ENCODE results near the gene TLE2. TPM values are rescaled to one million over a fixed set of nuclear protein-coding genes. Genes with fewer than 3 reads are reported as not detected.
A peak's percentile ranks its signal among the peaks of the same experiment; 100 is the strongest.

The TLE2 gene
- total RNA-seq, 1 experiment from 2014 or later, result 3.0 TPM

DNA sequence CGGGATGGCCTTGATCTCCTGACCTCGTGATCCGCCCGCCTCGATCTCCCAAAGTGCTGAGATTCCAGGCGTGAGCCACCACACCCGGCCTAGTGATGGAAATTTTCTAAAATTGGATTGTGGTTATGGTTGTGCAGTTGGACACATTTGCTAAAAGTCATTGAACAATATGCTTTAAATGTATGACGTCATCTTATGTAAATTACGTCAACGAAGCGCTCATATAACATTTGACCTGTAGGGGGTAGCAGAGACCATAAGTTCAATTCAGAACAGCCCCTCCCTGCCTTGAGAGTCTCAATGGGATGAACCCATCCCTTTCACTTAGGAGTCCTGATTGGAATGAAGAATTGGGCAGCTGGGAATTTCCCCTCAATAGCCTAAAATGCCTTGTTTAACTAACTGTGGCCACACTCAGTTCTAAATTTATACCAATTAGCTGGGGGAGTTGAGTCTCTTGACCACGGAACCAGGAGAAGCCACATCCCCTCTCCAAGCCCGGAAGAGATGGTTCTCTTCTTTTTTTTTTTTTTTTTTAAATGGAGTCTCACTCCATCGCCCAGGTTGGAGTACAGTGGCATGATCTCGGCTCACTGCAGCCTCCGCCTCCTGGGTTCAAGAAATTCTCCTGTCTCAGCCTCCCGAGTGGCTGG lies 66.9 kb downstream of the TLE2 start:
- H3K27ac Mint-ChIP-seq (ENCODE audit: low read depth, unreplicated experiment), result no peak overlapping the region
- CTCF ChIA-PET, result interaction anchor here (0.6 to 4.5 kb wide), 22 partner anchors 9 to 403 kb away, joined by 3 to 23 read pairs (median 3); partner anchors contain the start of gene TLE6
- intact Hi-C loops (cut with micrococcal nuclease), result loop anchor here (1.0 kb wide), 1 partner anchor 146 kb away; no protein-coding TSS in a partner anchor
- H3K36me3 Mint-ChIP-seq (ENCODE audit: insufficient read depth, unreplicated experiment), result no peaks in the 10 kb centered on the region
- no TSS peak for BruUV-seq (replicated peaks)
- TF ChIP-seq, protein P1, sequence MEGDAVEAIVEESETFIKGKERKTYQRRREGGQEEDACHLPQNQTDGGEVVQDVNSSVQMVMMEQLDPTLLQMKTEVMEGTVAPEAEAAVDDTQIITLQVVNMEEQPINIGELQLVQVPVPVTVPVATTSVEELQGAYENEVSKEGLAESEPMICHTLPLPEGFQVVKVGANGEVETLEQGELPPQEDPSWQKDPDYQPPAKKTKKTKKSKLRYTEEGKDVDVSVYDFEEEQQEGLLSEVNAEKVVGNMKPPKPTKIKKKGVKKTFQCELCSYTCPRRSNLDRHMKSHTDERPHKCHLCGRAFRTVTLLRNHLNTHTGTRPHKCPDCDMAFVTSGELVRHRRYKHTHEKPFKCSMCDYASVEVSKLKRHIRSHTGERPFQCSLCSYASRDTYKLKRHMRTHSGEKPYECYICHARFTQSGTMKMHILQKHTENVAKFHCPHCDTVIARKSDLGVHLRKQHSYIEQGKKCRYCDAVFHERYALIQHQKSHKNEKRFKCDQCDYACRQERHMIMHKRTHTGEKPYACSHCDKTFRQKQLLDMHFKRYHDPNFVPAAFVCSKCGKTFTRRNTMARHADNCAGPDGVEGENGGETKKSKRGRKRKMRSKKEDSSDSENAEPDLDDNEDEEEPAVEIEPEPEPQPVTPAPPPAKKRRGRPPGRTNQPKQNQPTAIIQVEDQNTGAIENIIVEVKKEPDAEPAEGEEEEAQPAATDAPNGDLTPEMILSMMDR (IDR thresholded peaks at IDR 0.05; ENCODE audit: unreplicated experiment), result peak; percentile 87
- H3K9me3 Mint-ChIP-seq (ENCODE audit: unreplicated experiment), result no peaks in the 10 kb centered on the region
- no peaks in the 10 kb centered on the region for H3K27me3 Mint-ChIP-seq (ENCODE audit: insufficient read depth, unreplicated experiment)
- DNase-seq (ENCODE audit: unreplicated experiment), result peak; percentile 72
- no peaks in the 10 kb centered on the region for H3K4me1 Mint-ChIP-seq (ENCODE audit: insufficient read depth, unreplicated experiment)
- POLR2A ChIA-PET, result interaction anchor here (0.9 kb wide), 1 partner anchor 74 kb away, joined by 4 read pairs; no protein-coding TSS in a partner anchor
- no peak overlapping the region for H3K4me3 Mint-ChIP-seq (ENCODE audit: unreplicated experiment)

DNA sequence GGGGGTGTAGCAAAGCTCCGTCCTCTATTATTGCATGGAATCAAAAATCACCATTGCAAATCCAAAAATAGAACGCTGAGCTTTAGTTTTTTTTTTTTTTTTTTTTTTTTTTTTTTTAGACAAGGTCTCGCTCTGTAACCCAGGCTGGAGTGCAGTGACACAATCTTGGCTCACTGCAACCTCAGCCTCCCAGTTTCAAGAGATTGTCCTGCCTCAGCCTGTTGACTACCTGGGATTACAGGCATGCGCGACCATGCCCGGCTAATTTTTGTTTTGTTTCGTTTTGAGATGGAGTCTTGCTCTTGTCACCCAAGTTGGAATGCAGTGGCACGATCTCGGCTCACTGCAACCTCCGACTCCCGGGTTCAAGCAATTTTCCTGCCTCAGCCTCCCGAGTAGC lies 69.0 kb downstream of the TLE2 start:
- no TSS peak for BruUV-seq (replicated peaks)
- no peaks in the 10 kb centered on the region for H3K27me3 Mint-ChIP-seq (ENCODE audit: insufficient read depth, unreplicated experiment)
- no peak overlapping the region for H3K27ac Mint-ChIP-seq (ENCODE audit: low read depth, unreplicated experiment)
- H3K4me3 Mint-ChIP-seq (ENCODE audit: unreplicated experiment), result no peak overlapping the region
- TF ChIP-seq, protein P1 (IDR thresholded peaks at IDR 0.05; ENCODE audit: unreplicated experiment), result no peak
- H3K4me1 Mint-ChIP-seq (ENCODE audit: insufficient read depth, unreplicated experiment), result no peaks in the 10 kb centered on the region
- ChIA-PET POLR2A (no interaction called here), CTCF (interaction anchor here (0.6 to 4.5 kb wide), 4 partner anchors 23 to 381 kb away, joined by 3 to 23 read pairs (median 4); no protein-coding TSS in a partner anchor)
- intact Hi-C loops (cut with micrococcal nuclease), result no loop called here
- no peak for DNase-seq (ENCODE audit: unreplicated experiment)
- no peaks in the 10 kb centered on the region for H3K9me3 Mint-ChIP-seq (ENCODE audit: unreplicated experiment)
- H3K36me3 Mint-ChIP-seq (ENCODE audit: insufficient read depth, unreplicated experiment), result no peaks in the 10 kb centered on the region

DNA sequence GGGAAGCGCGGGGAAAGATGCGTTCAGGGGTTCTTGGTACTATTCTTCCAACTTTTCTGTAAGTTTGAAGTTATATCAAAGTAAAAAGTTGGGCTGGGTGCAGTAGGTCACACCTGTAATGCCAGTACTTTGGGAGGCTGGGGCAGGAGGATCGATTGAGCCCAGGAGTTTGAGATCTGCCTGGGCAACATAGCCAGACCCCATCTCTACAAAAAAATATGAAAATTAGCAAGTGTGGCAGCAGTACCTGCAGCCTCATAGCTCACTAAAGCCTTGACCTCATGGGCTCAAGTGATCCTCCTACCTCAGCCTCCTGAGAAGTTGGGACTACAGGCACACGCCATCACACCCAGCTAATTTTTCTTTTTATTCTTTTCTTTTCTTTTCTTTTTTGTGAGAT lies 71.9 kb downstream of the TLE2 start:
- CTCF ChIA-PET, result interaction anchor here (0.7 to 3.9 kb wide), 6 partner anchors 19 to 186 kb away, joined by 3 to 13 read pairs (median 4); no protein-coding TSS in a partner anchor
- H3K4me3 Mint-ChIP-seq (ENCODE audit: unreplicated experiment), result no peak overlapping the region
- no peak for DNase-seq (ENCODE audit: unreplicated experiment)

More for the DNA sequence above, 71.9 kb downstream of the TLE2 start:
- no peaks in the 10 kb centered on the region for H3K9me3 Mint-ChIP-seq (ENCODE audit: unreplicated experiment)
- POLR2A ChIA-PET, result interaction anchor here (0.9 kb wide), 1 partner anchor 146 kb away, joined by 3 read pairs; no protein-coding TSS in a partner anchor
- H3K36me3 Mint-ChIP-seq (ENCODE audit: insufficient read depth, unreplicated experiment), result no peaks in the 10 kb centered on the region
- BruUV-seq (replicated peaks), result no TSS peak
- intact Hi-C loops (cut with micrococcal nuclease), result loop anchor here (10.0 kb wide), 1 partner anchor 118 kb away; no protein-coding TSS in a partner anchor
- TF ChIP-seq, protein P1 (IDR thresholded peaks at IDR 0.05; ENCODE audit: unreplicated experiment), result no peak
- H3K4me1 Mint-ChIP-seq (ENCODE audit: insufficient read depth, unreplicated experiment), result peaks cover 9% of the 10 kb centered on the region
- H3K27ac Mint-ChIP-seq (ENCODE audit: low read depth, unreplicated experiment), result no peak overlapping the region
- no peaks in the 10 kb centered on the region for H3K27me3 Mint-ChIP-seq (ENCODE audit: insufficient read depth, unreplicated experiment)

Measured in MCF 10A (cell line).